ENCODE data around the gene HSPA4. TPM values are rescaled to one million over a fixed set of nuclear protein-coding genes. Genes with fewer than 3 reads are reported as not detected.

HSPA4 gene
- total and polyA plus RNA-seq, 2 experiments from 2014 or later, result 101 to 111 TPM

DNA sequence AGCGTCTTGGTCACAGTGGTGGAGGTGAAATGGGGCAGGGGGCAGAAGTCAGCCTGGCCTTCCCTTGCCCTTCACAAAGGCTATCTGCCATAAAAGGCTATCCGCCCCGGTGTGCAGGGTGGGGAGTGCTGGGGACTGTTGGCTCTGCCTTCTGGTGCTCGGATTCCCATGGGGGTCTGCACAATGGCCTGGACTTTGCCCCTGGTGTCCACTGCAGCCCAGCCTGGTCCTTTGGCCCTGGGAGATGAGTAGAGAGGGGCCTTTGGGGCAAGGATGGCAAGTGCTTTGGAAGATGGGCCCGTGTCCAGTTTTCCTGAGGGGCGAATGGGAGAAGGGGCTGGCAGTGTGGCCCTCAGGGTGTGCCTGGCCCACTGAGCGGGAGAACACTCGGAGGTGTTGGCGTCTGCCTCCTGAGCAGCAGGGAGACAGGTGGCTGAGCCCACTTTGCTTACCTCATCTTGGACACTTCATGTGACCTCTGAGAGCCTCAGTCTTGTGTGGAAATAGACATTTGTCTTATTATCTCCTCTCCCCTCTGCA, 69.9 kb downstream of the HSPA4 start:
- H3K9me2 ChIP-seq (ENCODE audit: insufficient read depth), result no peaks in the 10 kb centered on the region
- no peak overlapping the region for H3K9ac ChIP-seq
- TF ChIP-seq EZH2 (IDR thresholded peaks at IDR 0.05; ENCODE audit: insufficient read depth, poor library complexity, severe bottlenecking) (no peak), EZH2phosphoT487 (IDR thresholded peaks at IDR 0.05; ENCODE audit: insufficient read depth, low read depth) (no peak)
- peaks cover 3% of the 10 kb centered on the region; the same call in 1 of the 2 replicates for H3K27me3 ChIP-seq (replicated peaks; ENCODE audit: insufficient read depth)
- no peak for DNase-seq
- H3F3A ChIP-seq (ENCODE audit: insufficient read depth), result no peaks in the 10 kb centered on the region
- H3K27ac ChIP-seq, result no peak overlapping the region
- no peak overlapping the region for H3K4me3 ChIP-seq
- in situ Hi-C loops (cut with MboI), result loop anchor here (25.0 kb wide), 1 partner anchor 816 kb away; no protein-coding TSS in a partner anchor
- H3K79me2 ChIP-seq (ENCODE audit: insufficient read depth), result no peaks in the 10 kb centered on the region
- no peaks in the 10 kb centered on the region for H4K20me1 ChIP-seq (ENCODE audit: insufficient read depth)
- 66 to 72% methylated on average over 9 of the region's 9 CpGs for WGBS, 2 experiments (ENCODE audit: low coverage in 1 of 2, low lambda C conversion rate in 2 of 2, missing lambda C conversion rate in 2 of 2)
- no peaks in the 10 kb centered on the region for H3K4me1 ChIP-seq (ENCODE audit: insufficient read depth)
- no peaks in the 10 kb centered on the region for H3K36me3 ChIP-seq (ENCODE audit: low read depth)
- no peak overlapping the region for H2AFZ ChIP-seq
- H3K4me2 ChIP-seq (ENCODE audit: unreplicated experiment), result no peak overlapping the region
- no peaks in the 10 kb centered on the region for H3K9me3 ChIP-seq (ENCODE audit: low read depth)

DNA sequence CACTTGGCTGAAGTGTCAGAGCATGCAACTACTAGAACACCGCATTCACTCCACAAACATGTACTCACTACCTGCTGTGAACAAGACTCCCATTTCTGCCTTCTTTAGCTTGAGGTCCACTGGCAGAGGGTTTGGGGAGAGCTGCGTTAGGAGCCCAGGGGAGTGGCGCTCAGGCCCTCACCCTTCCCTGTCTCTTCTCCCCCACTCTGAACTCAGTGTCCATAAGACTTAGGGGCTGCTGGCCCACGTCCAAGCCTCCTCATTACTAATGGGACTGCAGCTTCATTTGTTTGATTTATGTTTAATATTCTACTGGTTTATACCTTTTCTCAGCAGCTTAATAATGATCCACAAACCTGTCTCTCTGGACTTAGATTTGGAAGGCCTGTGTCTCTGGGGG, 70.9 kb downstream of the HSPA4 start:
- Histone ChIP-seq H3K9ac (no peak overlapping the region), H3K4me3 (no peak overlapping the region), H2AFZ (no peak overlapping the region), H3K4me2 (ENCODE audit: unreplicated experiment) (no peak overlapping the region), H3K36me3 (ENCODE audit: low read depth) (no peaks in the 10 kb centered on the region), H3K27me3 (replicated peaks; ENCODE audit: insufficient read depth) (peaks cover 3% of the 10 kb centered on the region; the same call in 1 of the 2 replicates), H3K9me3 (ENCODE audit: low read depth) (no peaks in the 10 kb centered on the region), H3K79me2 (ENCODE audit: insufficient read depth) (no peaks in the 10 kb centered on the region), H3K9me2 (ENCODE audit: insufficient read depth) (no peaks in the 10 kb centered on the region), H3K27ac (no peak overlapping the region), H4K20me1 (ENCODE audit: insufficient read depth) (no peaks in the 10 kb centered on the region), H3F3A (ENCODE audit: insufficient read depth) (no peaks in the 10 kb centered on the region), H3K4me1 (ENCODE audit: insufficient read depth) (no peaks in the 10 kb centered on the region)
- no peak for TF ChIP-seq EZH2phosphoT487 (IDR thresholded peaks at IDR 0.05; ENCODE audit: insufficient read depth, low read depth)
- TF ChIP-seq EZH2 (IDR thresholded peaks at IDR 0.05; ENCODE audit: insufficient read depth, poor library complexity, severe bottlenecking), result no peak
- DNase-seq, result no peak
- 64 to 67% methylated on average over 4 of the region's 4 CpGs for WGBS, 2 experiments (ENCODE audit: low coverage in 1 of 2, low lambda C conversion rate in 2 of 2, missing lambda C conversion rate in 2 of 2)
- in situ Hi-C loops (cut with MboI), result loop anchor here (25.0 kb wide), 1 partner anchor 815 kb away; no protein-coding TSS in a partner anchor

DNA sequence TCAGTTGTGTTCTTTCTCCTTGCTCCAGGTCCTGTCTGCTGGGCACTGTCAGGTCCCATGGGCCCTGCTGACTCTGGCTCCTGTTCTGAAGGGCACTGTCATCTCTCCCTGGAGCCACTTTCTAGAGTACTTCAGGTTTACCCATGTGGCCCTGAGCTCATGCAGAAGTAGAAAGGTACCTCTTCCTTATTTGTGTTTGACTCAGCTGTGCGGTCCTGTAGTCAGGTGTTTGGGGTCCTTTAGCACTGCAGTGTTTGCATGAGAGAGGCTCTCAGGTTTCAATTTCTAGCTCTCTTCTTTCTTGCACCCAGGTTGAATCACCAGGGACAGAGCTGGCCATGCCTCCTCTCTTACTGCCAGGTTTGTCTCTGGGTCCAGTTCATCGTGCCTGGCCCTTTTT, 71.5 kb downstream of the HSPA4 start:
- DNase-seq, result no peak
- no peaks in the 10 kb centered on the region for H4K20me1 ChIP-seq (ENCODE audit: insufficient read depth)
- no peaks in the 10 kb centered on the region for H3K4me1 ChIP-seq (ENCODE audit: insufficient read depth)
- no peaks in the 10 kb centered on the region for H3F3A ChIP-seq (ENCODE audit: insufficient read depth)
- H3K9ac ChIP-seq, result no peak overlapping the region
- no peak overlapping the region for H3K4me3 ChIP-seq
- no peaks in the 10 kb centered on the region for H3K79me2 ChIP-seq (ENCODE audit: insufficient read depth)
- no peaks in the 10 kb centered on the region for H3K9me2 ChIP-seq (ENCODE audit: insufficient read depth)
- H3K4me2 ChIP-seq (ENCODE audit: unreplicated experiment), result no peak overlapping the region
- H2AFZ ChIP-seq, result no peak overlapping the region
- H3K36me3 ChIP-seq (ENCODE audit: low read depth), result no peaks in the 10 kb centered on the region
- TF ChIP-seq EZH2phosphoT487 (IDR thresholded peaks at IDR 0.05; ENCODE audit: insufficient read depth, low read depth), result no peak
- in situ Hi-C loops (cut with MboI), result loop anchor here (25.0 kb wide), 1 partner anchor 814 kb away; no protein-coding TSS in a partner anchor
- H3K27ac ChIP-seq, result no peak overlapping the region
- peaks cover 3% of the 10 kb centered on the region; the same call in 1 of the 2 replicates for H3K27me3 ChIP-seq (replicated peaks; ENCODE audit: insufficient read depth)
- WGBS, 2 experiments (ENCODE audit: low coverage in 1 of 2, low lambda C conversion rate in 2 of 2, missing lambda C conversion rate in 2 of 2), result 68 to 69% methylated on average over 2 of the region's 2 CpGs
- H3K9me3 ChIP-seq (ENCODE audit: low read depth), result no peaks in the 10 kb centered on the region

DNA sequence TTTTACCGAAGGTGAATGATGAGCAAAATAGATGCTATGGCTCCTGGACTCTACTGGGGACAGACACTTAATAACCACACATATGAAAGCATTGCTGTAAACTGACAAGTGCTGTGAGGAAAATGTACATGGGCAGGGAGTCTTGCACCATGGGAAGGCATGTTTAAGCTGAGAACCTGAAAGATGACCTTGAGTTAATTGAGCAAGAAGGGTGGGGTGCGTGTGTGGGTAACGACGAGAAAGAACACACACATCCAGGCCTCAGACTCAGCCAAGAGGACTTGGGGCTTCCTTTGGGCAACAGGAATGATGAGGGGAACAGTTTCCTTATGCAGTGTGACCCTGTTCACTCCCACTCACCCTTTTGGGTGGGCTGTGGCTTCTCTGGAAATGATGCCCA, 73.1 kb downstream of the HSPA4 start:
- Histone ChIP-seq H3K4me1 (ENCODE audit: insufficient read depth) (no peaks in the 10 kb centered on the region), H3F3A (ENCODE audit: insufficient read depth) (no peaks in the 10 kb centered on the region), H3K9ac (no peak overlapping the region), H3K36me3 (ENCODE audit: low read depth) (no peaks in the 10 kb centered on the region), H3K4me3 (no peak overlapping the region), H3K4me2 (ENCODE audit: unreplicated experiment) (no peak overlapping the region), H3K9me2 (ENCODE audit: insufficient read depth) (no peaks in the 10 kb centered on the region), H4K20me1 (ENCODE audit: insufficient read depth) (no peaks in the 10 kb centered on the region), H3K9me3 (ENCODE audit: low read depth) (no peaks in the 10 kb centered on the region), H3K27ac (no peak overlapping the region), H3K79me2 (ENCODE audit: insufficient read depth) (no peaks in the 10 kb centered on the region), H3K27me3 (replicated peaks; ENCODE audit: insufficient read depth) (peaks cover 13% of the 10 kb centered on the region; the same call in 1 of the 2 replicates), H2AFZ (no peak overlapping the region)
- in situ Hi-C loops (cut with MboI), result loop anchor here (25.0 kb wide), 1 partner anchor 812 kb away; no protein-coding TSS in a partner anchor
- TF ChIP-seq EZH2 (IDR thresholded peaks at IDR 0.05; ENCODE audit: insufficient read depth, poor library complexity, severe bottlenecking) (no peak), EZH2phosphoT487 (IDR thresholded peaks at IDR 0.05; ENCODE audit: insufficient read depth, low read depth) (no peak)
- WGBS, 2 experiments (ENCODE audit: low coverage in 1 of 2, low lambda C conversion rate in 2 of 2, missing lambda C conversion rate in 2 of 2), result 66 to 72% methylated on average over 4 of the region's 4 CpGs
- no peak for DNase-seq
